Neural cell (in vitro differentiated cells): ENCODE data around the gene ATP2C2. TPM values are rescaled to one million over a fixed set of nuclear protein-coding genes. Genes with fewer than 3 reads are reported as not detected.

Source experiments
- H2AFZ ChIP-seq: fragments of 200-600, 300-800 bp; sonication (generic), shearing (Covaris generic); 2 replicates; pipeline ENCODE4 v1.6.0; 2014; ENCODE audit warnings: low read depth, mild to moderate bottlenecking, antibody characterized with exemption, low read length, moderate library complexity
- H3F3A ChIP-seq: fragments of 200-600 bp; shearing (Covaris generic); 2 replicates; pipeline ENCODE4 v1.6.1; 2016; ENCODE audit warnings: mild to moderate bottlenecking, moderate library complexity, mixed read lengths, antibody characterized with exemption, low read length; ENCODE audit not compliant: insufficient read depth, poor library complexity, severe bottlenecking
- H3K27ac ChIP-seq: fragments of 200-600, 300-800 bp; sonication (generic), shearing (Covaris generic); 2 replicates; pipeline ENCODE4 v1.5.1; 2014; ENCODE audit warnings: mild to moderate bottlenecking, low read length, moderate library complexity
- H3K27me3 ChIP-seq: fragments of 300-800, 200-600 bp; sonication (generic), shearing (Covaris generic); 2 replicates; pipeline ENCODE4 v1.6.0; 2014; ENCODE audit warnings: mild to moderate bottlenecking, low read depth, low read length, moderate library complexity; ENCODE audit not compliant: insufficient read depth
- H3K36me3 ChIP-seq: fragments of 300-800, 200-600 bp; sonication (generic), shearing (Covaris generic); 2 replicates; pipeline ENCODE4 v1.5.1; 2014; ENCODE audit warnings: mild to moderate bottlenecking, antibody characterized with exemption, low read length, moderate library complexity; ENCODE audit not compliant: insufficient read depth
- H3K4me2 ChIP-seq: fragments of 300-800, 200-600 bp; sonication (generic), shearing (Covaris generic); 2 replicates; pipeline ENCODE4 v1.6.0; 2014; ENCODE audit warnings: mild to moderate bottlenecking, low read length
- H3K4me3 ChIP-seq: fragments of 300-800, 200-600 bp; sonication (generic), shearing (Covaris generic); 2 replicates; pipeline ENCODE4 v1.5.1; 2014; ENCODE audit warnings: mild to moderate bottlenecking, low read length, moderate library complexity
- H3K79me2 ChIP-seq: fragments of 200-600 bp; shearing (Covaris generic); replicated peaks from 2 replicates; pipeline ENCODE4 v1.6.0; 2014; ENCODE audit warnings: mild to moderate bottlenecking, low read length, moderate library complexity; ENCODE audit not compliant: insufficient read depth
- H3K9ac ChIP-seq: fragments of 300-800, 200-600 bp; sonication (generic), shearing (Covaris generic); 2 replicates; pipeline ENCODE4 v1.6.1; 2016; ENCODE audit warnings: mild to moderate bottlenecking, low read length, mixed read lengths
- H3K9me2 ChIP-seq: fragments of 200-600 bp; shearing (Covaris generic); 2 replicates; pipeline ENCODE4 v1.6.1; 2016; ENCODE audit warnings: mild to moderate bottlenecking, low read length, mixed read lengths; ENCODE audit not compliant: insufficient read depth
- H3K9me3 ChIP-seq: fragments of 200-600, 300-800 bp; sonication (generic), shearing (Covaris generic); 2 replicates; pipeline ENCODE4 v1.6.1; 2016; ENCODE audit warnings: mild to moderate bottlenecking, mixed run types, low read length, moderate library complexity, mixed read lengths
- H4K20me1 ChIP-seq: fragments of 200-600 bp; shearing (Covaris generic); 2 replicates; pipeline ENCODE4 v1.6.1; 2016; ENCODE audit warnings: mild to moderate bottlenecking, mixed run types; ENCODE audit not compliant: insufficient read depth
- EP300 ChIP-seq: fragments of 450-650 bp; conservative IDR thresholded peaks from 2 replicates; pipeline ENCODE4 v1.6.1; 2014; ENCODE audit warnings: antibody characterized with exemption, mild to moderate bottlenecking, moderate library complexity; ENCODE audit not compliant: poor library complexity, severe bottlenecking
- EZH2 ChIP-seq: fragments of 200-600, 300-800 bp; shearing (Covaris generic), sonication (generic); IDR thresholded peaks from 2 replicates; pipeline ENCODE4 v1.6.1; 2014; ENCODE audit warnings: antibody characterized with exemption, low read length, borderline replicate concordance, mild to moderate bottlenecking; ENCODE audit not compliant: insufficient read depth, poor library complexity, severe bottlenecking
- POLR2AphosphoS5 ChIP-seq: IDR thresholded peaks from 2 replicates; pipeline ENCODE4 v1.6.1; 2012
- RAD21 ChIP-seq: fragments of 450-650 bp; conservative IDR thresholded peaks from 2 replicates; pipeline ENCODE4 v1.6.1; 2014; ENCODE audit warnings: antibody characterized with exemption, mild to moderate bottlenecking, moderate library complexity
- SMC3 ChIP-seq: fragments of 450-650 bp; conservative IDR thresholded peaks from 2 replicates; pipeline ENCODE4 v1.6.1; 2014; ENCODE audit warnings: antibody characterized with exemption, mild to moderate bottlenecking, moderate library complexity; ENCODE audit not compliant: poor library complexity
- TAF1 ChIP-seq: IDR thresholded peaks from 2 replicates; pipeline ENCODE4 v1.6.1; 2012; ENCODE audit warnings: low read depth
- polyA plus RNA-seq: library from polyadenylated mRNA; depleted of rRNA; stranded (reverse); fragments of >200 nt; gene quantifications from 2 replicates; pipeline ENCODE4 v1.2.3, GENCODE V29; 2014
- TF ChIP-seq, protein P1 (sequence below): fragments of 450-650 bp; IDR thresholded peaks from 2 replicates; pipeline ENCODE4 v1.5.1; 2014; ENCODE audit warnings: antibody characterized with exemption, mild to moderate bottlenecking, moderate library complexity; ENCODE audit not compliant: poor library complexity, severe bottlenecking
- TF ChIP-seq, protein P2 (sequence below): IDR thresholded peaks from 2 replicates; pipeline ENCODE4 v1.6.1; 2012; ENCODE audit warnings: borderline replicate concordance

The ATP2C2 gene
- polyA plus RNA-seq, 1 donor from 2014 or later, result not detected

DNA sequence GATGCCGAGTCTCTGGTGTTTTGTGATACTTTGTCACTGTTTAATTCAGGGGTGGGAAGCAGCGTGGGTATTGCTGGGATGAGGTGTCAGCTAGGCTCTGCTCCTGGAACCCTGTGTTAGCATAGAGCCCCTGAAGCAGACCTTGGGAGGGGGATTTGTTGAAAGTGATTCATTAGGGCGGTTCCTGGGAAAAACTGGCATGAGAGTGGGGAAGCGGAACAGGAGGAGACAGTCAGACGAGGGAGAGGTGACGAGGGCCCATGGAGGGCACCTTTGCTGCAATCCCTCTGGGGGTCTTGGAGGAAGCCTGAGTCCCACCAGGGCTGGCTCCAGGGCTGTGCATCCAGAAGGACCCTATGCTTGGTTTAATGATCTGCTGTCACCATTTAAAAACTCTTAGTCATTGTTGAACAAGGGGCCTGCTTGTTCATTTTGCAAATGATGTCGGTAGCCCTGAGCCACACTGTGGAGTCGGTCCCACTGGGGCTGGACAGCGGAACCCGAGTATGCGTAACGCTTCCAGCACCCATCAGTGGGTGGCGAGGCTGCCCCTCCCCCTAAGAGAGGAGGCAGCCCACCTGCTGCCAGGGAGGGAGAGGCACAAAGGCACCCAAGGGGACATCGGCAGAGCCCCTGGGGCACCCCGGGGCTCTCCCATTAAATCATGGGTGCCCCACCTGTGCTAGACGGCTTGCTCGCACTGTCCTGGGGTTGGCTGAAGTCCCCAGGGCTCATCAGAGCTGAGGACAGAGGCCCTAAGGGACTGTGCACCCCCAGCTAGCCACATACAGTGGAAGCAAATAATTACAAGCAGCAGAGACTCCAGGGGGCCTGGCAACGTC lies 38.3 kb upstream of the ATP2C2 start:
- Histone ChIP-seq H3F3A (no peaks in the 10 kb centered on the region), H4K20me1 (no peaks in the 10 kb centered on the region), H3K4me3 (no peak overlapping the region), H3K9me3 (no peaks in the 10 kb centered on the region), H3K27ac (no peak overlapping the region), H3K9me2 (no peaks in the 10 kb centered on the region), H3K27me3 (no peaks in the 10 kb centered on the region), H2AFZ (no peak overlapping the region), H3K36me3 (no peaks in the 10 kb centered on the region), H3K4me2 (no peak overlapping the region), H3K79me2 (no peaks in the 10 kb centered on the region), H3K9ac (no peak overlapping the region)
- TF ChIP-seq TAF1 (no peak), POLR2AphosphoS5 (no peak), SMC3 (no peak), EP300 (no peak), EZH2 (no peak), RAD21 (no peak)
- TF ChIP-seq, protein P1, sequence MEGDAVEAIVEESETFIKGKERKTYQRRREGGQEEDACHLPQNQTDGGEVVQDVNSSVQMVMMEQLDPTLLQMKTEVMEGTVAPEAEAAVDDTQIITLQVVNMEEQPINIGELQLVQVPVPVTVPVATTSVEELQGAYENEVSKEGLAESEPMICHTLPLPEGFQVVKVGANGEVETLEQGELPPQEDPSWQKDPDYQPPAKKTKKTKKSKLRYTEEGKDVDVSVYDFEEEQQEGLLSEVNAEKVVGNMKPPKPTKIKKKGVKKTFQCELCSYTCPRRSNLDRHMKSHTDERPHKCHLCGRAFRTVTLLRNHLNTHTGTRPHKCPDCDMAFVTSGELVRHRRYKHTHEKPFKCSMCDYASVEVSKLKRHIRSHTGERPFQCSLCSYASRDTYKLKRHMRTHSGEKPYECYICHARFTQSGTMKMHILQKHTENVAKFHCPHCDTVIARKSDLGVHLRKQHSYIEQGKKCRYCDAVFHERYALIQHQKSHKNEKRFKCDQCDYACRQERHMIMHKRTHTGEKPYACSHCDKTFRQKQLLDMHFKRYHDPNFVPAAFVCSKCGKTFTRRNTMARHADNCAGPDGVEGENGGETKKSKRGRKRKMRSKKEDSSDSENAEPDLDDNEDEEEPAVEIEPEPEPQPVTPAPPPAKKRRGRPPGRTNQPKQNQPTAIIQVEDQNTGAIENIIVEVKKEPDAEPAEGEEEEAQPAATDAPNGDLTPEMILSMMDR, result no peak
- TF ChIP-seq, protein P2, sequence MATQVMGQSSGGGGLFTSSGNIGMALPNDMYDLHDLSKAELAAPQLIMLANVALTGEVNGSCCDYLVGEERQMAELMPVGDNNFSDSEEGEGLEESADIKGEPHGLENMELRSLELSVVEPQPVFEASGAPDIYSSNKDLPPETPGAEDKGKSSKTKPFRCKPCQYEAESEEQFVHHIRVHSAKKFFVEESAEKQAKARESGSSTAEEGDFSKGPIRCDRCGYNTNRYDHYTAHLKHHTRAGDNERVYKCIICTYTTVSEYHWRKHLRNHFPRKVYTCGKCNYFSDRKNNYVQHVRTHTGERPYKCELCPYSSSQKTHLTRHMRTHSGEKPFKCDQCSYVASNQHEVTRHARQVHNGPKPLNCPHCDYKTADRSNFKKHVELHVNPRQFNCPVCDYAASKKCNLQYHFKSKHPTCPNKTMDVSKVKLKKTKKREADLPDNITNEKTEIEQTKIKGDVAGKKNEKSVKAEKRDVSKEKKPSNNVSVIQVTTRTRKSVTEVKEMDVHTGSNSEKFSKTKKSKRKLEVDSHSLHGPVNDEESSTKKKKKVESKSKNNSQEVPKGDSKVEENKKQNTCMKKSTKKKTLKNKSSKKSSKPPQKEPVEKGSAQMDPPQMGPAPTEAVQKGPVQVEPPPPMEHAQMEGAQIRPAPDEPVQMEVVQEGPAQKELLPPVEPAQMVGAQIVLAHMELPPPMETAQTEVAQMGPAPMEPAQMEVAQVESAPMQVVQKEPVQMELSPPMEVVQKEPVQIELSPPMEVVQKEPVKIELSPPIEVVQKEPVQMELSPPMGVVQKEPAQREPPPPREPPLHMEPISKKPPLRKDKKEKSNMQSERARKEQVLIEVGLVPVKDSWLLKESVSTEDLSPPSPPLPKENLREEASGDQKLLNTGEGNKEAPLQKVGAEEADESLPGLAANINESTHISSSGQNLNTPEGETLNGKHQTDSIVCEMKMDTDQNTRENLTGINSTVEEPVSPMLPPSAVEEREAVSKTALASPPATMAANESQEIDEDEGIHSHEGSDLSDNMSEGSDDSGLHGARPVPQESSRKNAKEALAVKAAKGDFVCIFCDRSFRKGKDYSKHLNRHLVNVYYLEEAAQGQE, result no peak

DNA sequence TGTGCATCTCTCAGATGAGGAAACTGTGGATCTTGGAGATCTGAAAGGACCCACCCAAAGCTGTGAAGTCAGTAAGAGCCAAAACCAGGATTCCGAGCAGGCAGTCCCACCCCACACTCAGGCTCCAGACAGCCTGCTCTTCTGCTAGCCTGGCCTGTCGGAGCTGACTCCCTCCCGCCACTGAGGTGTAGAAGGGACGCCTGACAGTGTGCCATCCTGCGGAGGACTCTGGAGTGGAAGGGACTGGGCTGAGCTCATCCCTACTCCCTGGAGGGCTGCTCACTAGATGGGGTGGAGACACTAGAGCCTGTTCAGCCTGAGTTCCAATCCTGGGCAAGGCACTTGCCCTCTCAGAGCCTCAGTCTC lies 37.7 kb upstream of the ATP2C2 start:
- no peaks in the 10 kb centered on the region for H3K36me3 ChIP-seq
- no peak overlapping the region for H2AFZ ChIP-seq
- no peak overlapping the region for H3K27ac ChIP-seq
- H4K20me1 ChIP-seq, result no peaks in the 10 kb centered on the region
- TF ChIP-seq, protein P2, result no peak
- no peak for TF ChIP-seq RAD21
- TF ChIP-seq POLR2AphosphoS5, result no peak
- no peak overlapping the region for H3K4me2 ChIP-seq
- no peaks in the 10 kb centered on the region for H3K9me3 ChIP-seq
- no peak overlapping the region for H3K4me3 ChIP-seq
- no peaks in the 10 kb centered on the region for H3F3A ChIP-seq
- H3K9me2 ChIP-seq, result no peaks in the 10 kb centered on the region
- no peaks in the 10 kb centered on the region for H3K27me3 ChIP-seq
- H3K9ac ChIP-seq, result no peak overlapping the region
- no peaks in the 10 kb centered on the region for H3K79me2 ChIP-seq
